OCI-LY1 (cell line): ENCODE results near the gene TMEM201.

Experiments used
- H2AFZ ChIP-seq: fragments of 200-600 bp; sonication (generic), shearing (Covaris generic); 2 replicates; pipeline ENCODE4 v1.6.0; 2014; ENCODE audit warnings: antibody characterized with exemption, mild to moderate bottlenecking, low read length
- H3F3A ChIP-seq: fragments of 200-600 bp; sonication (generic), shearing (Covaris generic); 2 replicates; pipeline ENCODE4 v1.6.0; 2014; ENCODE audit warnings: mild to moderate bottlenecking, antibody characterized with exemption, low read length, moderate library complexity; ENCODE audit not compliant: insufficient read depth
- H3K27ac ChIP-seq: fragments of 200-600 bp; sonication (generic); 2 replicates; pipeline ENCODE4 v1.5.1; 2014; ENCODE audit warnings: low read length, mixed run types, mild to moderate bottlenecking, low read depth; ENCODE audit not compliant: poor library complexity, severe bottlenecking
- H3K27me3 ChIP-seq: fragments of 200-600 bp; sonication (generic); 2 replicates; pipeline ENCODE4 v1.6.0; 2014; ENCODE audit warnings: antibody characterized with exemption, mild to moderate bottlenecking, low read length, moderate library complexity; ENCODE audit not compliant: insufficient read depth
- H3K36me3 ChIP-seq: fragments of 200-600 bp; sonication (generic); 2 replicates; pipeline ENCODE4 v1.6.1; 2014; ENCODE audit warnings: mild to moderate bottlenecking, antibody characterized with exemption, low read length, moderate library complexity, mixed read lengths; ENCODE audit not compliant: insufficient read depth
- H3K4me1 ChIP-seq: fragments of 200-600 bp; sonication (generic); 2 replicates; pipeline ENCODE4 v1.5.1; 2014; ENCODE audit warnings: mild to moderate bottlenecking, low read length, moderate library complexity; ENCODE audit not compliant: insufficient read depth, severe bottlenecking
- H3K4me2 ChIP-seq: fragments of 200-600 bp; sonication (generic), shearing (Covaris generic); 2 replicates; pipeline ENCODE4 v1.6.1; 2014; ENCODE audit warnings: low read length
- H3K4me3 ChIP-seq: fragments of 200-600 bp; sonication (generic); 2 replicates; pipeline ENCODE4 v1.5.1; 2014; ENCODE audit warnings: low read length, low read depth, mild to moderate bottlenecking, mixed read lengths; ENCODE audit not compliant: poor library complexity, severe bottlenecking
- H3K79me2 ChIP-seq: fragments of 200-600 bp; shearing (Covaris generic); 2 replicates; pipeline ENCODE4 v1.6.1; 2016; ENCODE audit warnings: mixed run types, low read length, mixed read lengths; ENCODE audit not compliant: insufficient read depth
- H3K9ac ChIP-seq: fragments of 200-600 bp; sonication (generic), shearing (Covaris generic); 2 replicates; pipeline ENCODE4 v1.6.1; 2014; ENCODE audit warnings: mild to moderate bottlenecking, low read length, mixed read lengths
- H3K9me2 ChIP-seq: fragments of 200-600 bp; sonication (generic), shearing (Covaris generic); 2 replicates; pipeline ENCODE4 v1.6.1; 2014; ENCODE audit warnings: low read depth, mild to moderate bottlenecking, low read length, mixed read lengths
- H3K9me3 ChIP-seq: fragments of 200-600 bp; shearing (Covaris generic); 2 replicates; pipeline ENCODE4 v1.6.1; 2014; ENCODE audit warnings: low read length, mixed read lengths
- H4K20me1 ChIP-seq: fragments of 200-600 bp; sonication (generic), shearing (Covaris generic); 2 replicates; pipeline ENCODE4 v1.6.0; 2016; ENCODE audit warnings: mild to moderate bottlenecking, low read length; ENCODE audit not compliant: insufficient read depth
- EZH2 ChIP-seq: fragments of 200-600 bp; sonication (generic), shearing (Covaris generic); IDR thresholded peaks from 2 replicates; pipeline ENCODE4 v1.8.0; 2017; ENCODE audit warnings: borderline replicate concordance, mixed run types, mild to moderate bottlenecking, antibody characterized with exemption, low read length, moderate library complexity, mixed read lengths
- TF ChIP-seq, protein P1 (sequence below): fragments of 200-600 bp; sonication (generic), shearing (Covaris generic); IDR thresholded peaks from 2 replicates; pipeline ENCODE4 v1.5.1; 2017; ENCODE audit warnings: mild to moderate bottlenecking, antibody characterized with exemption, low read length, moderate library complexity, mixed read lengths

The TMEM201 gene

DNA sequence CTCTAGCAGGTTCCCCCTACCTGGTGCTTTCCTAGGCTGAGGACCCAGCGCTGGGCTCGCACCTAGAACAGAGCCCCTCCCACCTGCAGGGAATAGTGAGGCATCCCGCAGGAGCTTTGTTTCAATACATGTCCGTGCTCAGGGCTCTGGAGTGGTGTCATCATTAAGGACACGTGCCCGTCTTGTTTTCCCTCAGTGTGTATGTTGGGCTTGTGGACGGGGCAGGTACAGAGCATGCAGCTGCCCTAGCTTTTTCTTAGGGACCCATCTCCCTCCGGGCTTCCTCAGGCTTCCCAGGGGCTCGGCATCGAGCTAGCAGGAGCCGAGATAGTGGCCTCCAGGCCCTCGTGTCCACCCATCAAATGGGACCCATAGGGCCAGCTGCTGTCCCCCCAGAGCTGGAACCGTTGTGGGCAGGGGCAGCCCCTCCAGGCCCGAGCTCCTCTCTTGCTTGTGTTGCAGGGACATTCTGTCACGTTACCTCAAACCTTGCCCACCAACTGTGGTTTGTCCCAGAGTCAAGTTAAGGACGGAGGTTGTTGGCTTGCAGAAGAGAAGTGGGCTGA, 3.9 kb downstream of the TMEM201 start:
- H3K4me2 ChIP-seq, result peak overlapping the region; percentile 94
- H2AFZ ChIP-seq, result no peak overlapping the region
- H3K36me3 ChIP-seq, result peaks cover 18% of the 10 kb centered on the region; the same call in 1 of the 2 replicates
- peaks cover 38% of the 10 kb centered on the region for H3K79me2 ChIP-seq
- peak overlapping the region; percentile 63 for H3K27ac ChIP-seq
- no peaks in the 10 kb centered on the region for H3K9me2 ChIP-seq
- H3K4me1 ChIP-seq, result peaks cover 52% of the 10 kb centered on the region
- TF ChIP-seq, protein P1, sequence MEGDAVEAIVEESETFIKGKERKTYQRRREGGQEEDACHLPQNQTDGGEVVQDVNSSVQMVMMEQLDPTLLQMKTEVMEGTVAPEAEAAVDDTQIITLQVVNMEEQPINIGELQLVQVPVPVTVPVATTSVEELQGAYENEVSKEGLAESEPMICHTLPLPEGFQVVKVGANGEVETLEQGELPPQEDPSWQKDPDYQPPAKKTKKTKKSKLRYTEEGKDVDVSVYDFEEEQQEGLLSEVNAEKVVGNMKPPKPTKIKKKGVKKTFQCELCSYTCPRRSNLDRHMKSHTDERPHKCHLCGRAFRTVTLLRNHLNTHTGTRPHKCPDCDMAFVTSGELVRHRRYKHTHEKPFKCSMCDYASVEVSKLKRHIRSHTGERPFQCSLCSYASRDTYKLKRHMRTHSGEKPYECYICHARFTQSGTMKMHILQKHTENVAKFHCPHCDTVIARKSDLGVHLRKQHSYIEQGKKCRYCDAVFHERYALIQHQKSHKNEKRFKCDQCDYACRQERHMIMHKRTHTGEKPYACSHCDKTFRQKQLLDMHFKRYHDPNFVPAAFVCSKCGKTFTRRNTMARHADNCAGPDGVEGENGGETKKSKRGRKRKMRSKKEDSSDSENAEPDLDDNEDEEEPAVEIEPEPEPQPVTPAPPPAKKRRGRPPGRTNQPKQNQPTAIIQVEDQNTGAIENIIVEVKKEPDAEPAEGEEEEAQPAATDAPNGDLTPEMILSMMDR, result no peak
- TF ChIP-seq EZH2, result no peak
- H3K9me3 ChIP-seq, result no peaks in the 10 kb centered on the region
- no peaks in the 10 kb centered on the region for H4K20me1 ChIP-seq
- H3K27me3 ChIP-seq, result no peaks in the 10 kb centered on the region
- H3K4me3 ChIP-seq, result peak overlapping the region; percentile 89
- H3F3A ChIP-seq, result no peaks in the 10 kb centered on the region
- H3K9ac ChIP-seq, result no peak overlapping the region; the same call in 1 of the 2 replicates

DNA sequence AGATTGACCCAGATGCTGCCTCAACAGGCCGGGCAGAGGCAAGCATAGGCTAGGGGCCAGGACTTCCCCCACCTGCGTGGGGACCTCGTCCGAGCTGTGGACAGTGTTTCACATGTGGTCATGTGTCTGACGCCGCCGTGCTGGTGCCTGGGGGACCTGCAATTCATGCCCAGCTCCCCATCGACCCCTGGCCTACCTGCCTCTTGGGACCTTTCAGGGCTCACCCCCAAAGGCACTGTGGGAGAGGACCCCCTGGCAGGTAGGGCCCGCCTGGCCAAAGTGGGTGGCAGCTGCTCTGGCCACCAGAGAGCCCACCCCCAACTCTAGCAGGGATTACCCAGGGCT, 4.4 kb downstream of the TMEM201 start:
- H2AFZ ChIP-seq, result no peak overlapping the region
- H3K36me3 ChIP-seq, result peaks cover 23% of the 10 kb centered on the region; the same call in 1 of the 2 replicates
- peak overlapping the region; percentile 63 for H3K27ac ChIP-seq
- H3K9ac ChIP-seq, result peak overlapping the region; percentile 22; the same call in 1 of the 2 replicates
- H4K20me1 ChIP-seq, result no peaks in the 10 kb centered on the region
- no peaks in the 10 kb centered on the region for H3F3A ChIP-seq
- peaks cover 38% of the 10 kb centered on the region for H3K79me2 ChIP-seq
- H3K4me2 ChIP-seq, result peak overlapping the region; percentile 94
- no peaks in the 10 kb centered on the region for H3K9me3 ChIP-seq
- peaks cover 50% of the 10 kb centered on the region for H3K4me1 ChIP-seq
- no peaks in the 10 kb centered on the region for H3K27me3 ChIP-seq
- no peaks in the 10 kb centered on the region for H3K9me2 ChIP-seq
- H3K4me3 ChIP-seq, result peak overlapping the region; percentile 32
- TF ChIP-seq EZH2, result no peak
- TF ChIP-seq, protein P1, result no peak

DNA sequence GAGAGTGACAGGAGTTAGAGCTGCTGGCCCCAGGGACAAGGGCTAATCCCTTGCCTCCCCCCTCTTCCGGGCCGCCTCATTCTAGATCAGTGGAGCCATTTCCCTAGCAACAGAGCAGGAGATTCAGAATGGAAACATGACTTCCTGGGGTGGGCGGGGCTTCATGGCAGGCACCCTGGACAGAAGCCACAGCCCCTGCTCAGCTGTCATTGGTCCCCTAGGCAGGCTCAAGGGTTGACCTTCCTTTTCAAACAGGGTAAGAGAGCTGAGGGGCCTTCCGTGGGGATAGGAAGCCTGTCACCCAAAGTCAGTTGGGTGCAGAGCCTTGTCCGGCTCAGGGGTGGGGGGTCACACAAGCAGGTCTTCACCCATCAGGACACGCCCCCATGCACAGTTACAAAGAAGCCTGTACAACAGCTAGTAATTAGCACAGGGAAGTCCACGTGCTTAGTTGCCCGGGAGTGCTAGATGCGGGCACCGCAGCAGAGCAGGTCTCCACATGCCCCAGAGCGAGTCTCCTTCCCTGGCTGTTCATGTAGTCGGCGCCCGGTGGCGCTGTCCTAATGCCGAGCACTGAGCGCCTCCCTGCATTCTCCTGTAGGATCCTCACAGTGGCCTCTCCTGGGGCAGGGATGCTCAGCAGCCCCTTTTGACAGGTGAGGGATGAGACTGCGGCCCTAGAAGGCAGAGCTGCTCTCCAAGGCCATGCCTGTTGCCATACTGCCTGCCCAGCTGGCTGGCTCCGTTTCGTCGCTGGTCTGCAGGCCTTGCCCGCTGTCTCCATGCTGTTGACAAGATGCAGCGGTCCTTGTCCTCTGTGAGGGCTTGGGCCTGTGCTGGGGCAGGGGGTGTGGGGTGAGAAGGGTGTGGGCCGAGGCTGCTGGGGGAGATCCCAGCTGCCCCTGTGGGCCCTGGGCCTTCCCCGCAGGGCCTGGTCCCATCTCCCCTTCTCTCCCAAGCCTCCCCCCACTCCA, 5.1 kb downstream of the TMEM201 start:
- no peaks in the 10 kb centered on the region for H3K9me2 ChIP-seq
- H3K4me2 ChIP-seq, result peak overlapping the region; percentile 94; the same call in 1 of the 2 replicates
- no peaks in the 10 kb centered on the region for H3F3A ChIP-seq
- peaks cover 27% of the 10 kb centered on the region; the same call in 1 of the 2 replicates for H3K36me3 ChIP-seq
- no peaks in the 10 kb centered on the region for H4K20me1 ChIP-seq
- peak overlapping the region; percentile 32 for H3K4me3 ChIP-seq
- no peaks in the 10 kb centered on the region for H3K9me3 ChIP-seq
- H3K4me1 ChIP-seq, result peaks cover 48% of the 10 kb centered on the region
- H3K9ac ChIP-seq, result no peak overlapping the region; the same call in 1 of the 2 replicates
- H3K27me3 ChIP-seq, result no peaks in the 10 kb centered on the region
- peak overlapping the region; percentile 63 for H3K27ac ChIP-seq
- H2AFZ ChIP-seq, result no peak overlapping the region
- peaks cover 38% of the 10 kb centered on the region for H3K79me2 ChIP-seq
- TF ChIP-seq, protein P1, result peak; percentile 41
- TF ChIP-seq EZH2, result no peak
